SK-MEL-5 (cell line): ENCODE data around the gene THAP10. TPM values are rescaled to one million over a fixed set of nuclear protein-coding genes. Genes with fewer than 3 reads are reported as not detected.
A peak's percentile ranks its signal among the peaks of the same experiment; 100 is the strongest.
"Not testable (repeated sequence)": the region's sequence is repeated elsewhere in the genome, so short reads cannot be mapped to it uniquely, and the experiment has no call there.

Source experiments
- DNase-seq: peaks from one replicate; pipeline ENCODE4 v3.0.0-alpha.2; 2016; ENCODE audit warnings: low read depth, low spot score
- in situ Hi-C: cut with HindIII; loops from 2 replicates; pipeline ENCODE4 v1.10.0; 2016; ENCODE audit warnings: low sequenced_read_pairs, high pct_unique_total_duplicates, low pct_unique_long_range_greater_than_20kb
- total RNA-seq: library from RNA; depleted of rRNA; stranded (reverse); fragments of >200 nt; shearing (Covaris generic); gene quantifications from 2 replicates; pipeline ENCODE4 v1.2.3, GENCODE V29; 2014

Gene THAP10
- total RNA-seq, 1 experiment from 2014 or later: 0.48 TPM

- DNase-seq, in situ Hi-C loops: not testable (repeated sequence)
Measured at GRCh38 chr15:70858614-70859321, 33.5 kb downstream of the THAP10 start.

- in situ Hi-C loops: no loop called here
- no peak for DNase-seq
Measured at GRCh38 chr15:70857562-70858285, 34.5 kb downstream of the THAP10 start.

- in situ Hi-C loops: no loop called here
- DNase-seq: no peak
Measured at GRCh38 chr15:70856884-70857561, 35.2 kb downstream of the THAP10 start.

- no peak for DNase-seq
Measured at GRCh38 chr15:70856177-70856883, 35.9 kb downstream of the THAP10 start.

GRCh38 chr15:70855764-70856163 is 36.5 kb downstream of the THAP10 start:
- no peak for DNase-seq

More at GRCh38 chr15:70856177-70856883, 35.9 kb downstream of the THAP10 start:
- in situ Hi-C loops: no loop called here

GRCh38 chr15:70854666-70854976 is 37.6 kb downstream of the THAP10 start:
- peak; percentile 17 for DNase-seq
- in situ Hi-C loops: no loop called here

More at GRCh38 chr15:70855764-70856163, 36.5 kb downstream of the THAP10 start:
- in situ Hi-C loops: no loop called here

GRCh38 chr15:70853973-70854665 is 38.1 kb downstream of the THAP10 start, which contains the start of gene LARP6:
Gene LARP6 (minus strand): TSS chr15:70854157. CDS start chr15:70854088, 69 bp downstream.
- in situ Hi-C loops: no loop called here
- peak; percentile 43 for DNase-seq

- DNase-seq: no peak
- in situ Hi-C loops: no loop called here
Measured at GRCh38 chr15:70853318-70853972, 38.8 kb downstream of the THAP10 start.

- in situ Hi-C loops: no loop called here
- no peak for DNase-seq
Measured at GRCh38 chr15:70852501-70853317, 39.5 kb downstream of the THAP10 start.

- no peak for DNase-seq
- in situ Hi-C loops: no loop called here
Measured at GRCh38 chr15:70851889-70852288, 40.3 kb downstream of the THAP10 start.

- no peak for DNase-seq
- in situ Hi-C loops: no loop called here
Measured at GRCh38 chr15:70845602-70846360, 46.5 kb downstream of the THAP10 start.

- in situ Hi-C loops: no loop called here
- no peak for DNase-seq
Measured at GRCh38 chr15:70837476-70837875, 54.8 kb downstream of the THAP10 start.

- in situ Hi-C loops: no loop called here
- no peak for DNase-seq
Measured at GRCh38 chr15:70835841-70836240, 56.4 kb downstream of the THAP10 start.

- no peak for DNase-seq
- in situ Hi-C loops: no loop called here
Measured at GRCh38 chr15:70835415-70835814, 56.8 kb downstream of the THAP10 start.

- in situ Hi-C loops: no loop called here
- no peak for DNase-seq
Measured at GRCh38 chr15:70834999-70835398, 57.2 kb downstream of the THAP10 start.
